ENCODE results near the gene KISS1. TPM values are rescaled to one million over a fixed set of nuclear protein-coding genes. Genes with fewer than 3 reads are reported as not detected.

The KISS1 gene
- total and polyA plus RNA-seq, 12 donors = not detected

GRCh38 chr1:204180133-204180532 lies 16.2 kb downstream of the KISS1 start:
- H3K4me3 ChIP-seq = no peak overlapping the region
- DNase-seq (no peak), ATAC-seq (no peak)
- no peaks in the 10 kb centered on the region for H3K36me3 ChIP-seq
- intact Hi-C loops (cut with DNase I) = loop anchor here in 1 of 10 donors (10.0 kb wide), 1 partner anchor 65 kb away; no protein-coding TSS in a partner anchor
- H3K27me3 ChIP-seq = peaks cover 0 to 22% (median 8%) of the 10 kb centered on the region in 7 donors
- H3K4me1 ChIP-seq = no peaks in the 10 kb centered on the region
- TF ChIP-seq CTCF (IDR thresholded peaks at IDR 0.05) = no peak
- 74 to 84% methylated on average over 6 of the region's 6 CpGs for WGBS, 2 donors
- no peaks in the 10 kb centered on the region for H3K9me3 ChIP-seq
- no peak overlapping the region for H3K27ac ChIP-seq

GRCh38 chr1:204178487-204179281 lies 17.6 kb downstream of the KISS1 start:
- TF ChIP-seq CTCF (IDR thresholded peaks at IDR 0.05) = no peak

GRCh38 chr1:204177133-204177532 lies 19.2 kb downstream of the KISS1 start:
- WGBS, 2 donors = 44 to 45% methylated on average over 4 of the region's 4 CpGs
- Histone ChIP-seq H3K36me3 (no peaks in the 10 kb centered on the region), H3K27ac (no peak overlapping the region), H3K4me1 (no peaks in the 10 kb centered on the region), H3K4me3 (no peak overlapping the region), H3K27me3 (peaks cover 0 to 25% (median 8%) of the 10 kb centered on the region in 7 donors), H3K9me3 (no peaks in the 10 kb centered on the region)
- intact Hi-C loops (cut with DNase I) = no loop called here
- ATAC-seq = no peak
- no peak for TF ChIP-seq CTCF (IDR thresholded peaks at IDR 0.05)
- no peak for DNase-seq

More at GRCh38 chr1:204178487-204179281, 17.6 kb downstream of the KISS1 start:
- DNase-seq = no peak
- H3K27ac ChIP-seq = no peak overlapping the region
- no peaks in the 10 kb centered on the region for H3K36me3 ChIP-seq
- intact Hi-C loops (cut with DNase I) = no loop called here
- ATAC-seq = no peak
- H3K4me3 ChIP-seq = no peak overlapping the region
- H3K4me1 ChIP-seq = no peaks in the 10 kb centered on the region
- 83 to 86% methylated on average over 7 of the region's 7 CpGs for WGBS, 2 donors
- H3K27me3 ChIP-seq = peaks cover 0 to 24% (median 8%) of the 10 kb centered on the region in 7 donors
- H3K9me3 ChIP-seq = no peaks in the 10 kb centered on the region

- ATAC-seq = no peak
- peaks cover 0 to 3% (median 0%) of the 10 kb centered on the region in 11 donors for H3K9me3 ChIP-seq
- 76 to 90% methylated on average over 5 of the region's 5 CpGs for WGBS, 2 donors
These were observed 20.2 kb downstream of the KISS1 start for GRCh38 chr1:204176049-204176448.

More at GRCh38 chr1:204176049-204176448, 20.2 kb downstream of the KISS1 start:
- Histone ChIP-seq H3K4me3 (no peak overlapping the region), H3K36me3 (no peaks in the 10 kb centered on the region), H3K4me1 (no peaks in the 10 kb centered on the region), H3K27me3 (peaks cover 0 to 25% (median 8%) of the 10 kb centered on the region in 7 donors), H3K27ac (no peak overlapping the region)
- intact Hi-C loops (cut with DNase I) = no loop called here
- DNase-seq = no peak
- TF ChIP-seq CTCF (IDR thresholded peaks at IDR 0.05) = no peak
